IMR-90 (cell line): Measurements from ENCODE around the gene RASGEF1C. TPM values are rescaled to one million over a fixed set of nuclear protein-coding genes. Genes with fewer than 3 reads are reported as not detected.

Experiments
- ATAC-seq: fragments of 200-7000 bp; cut with Tn5 transposase; 2 replicates; pipeline ENCODE4 v1.9.1; 2020; ENCODE audit warnings: low read depth, mild to moderate bottlenecking, moderate library complexity
- BruUV-seq: library from RNA; stranded (reverse); fragments of 400-500 nt; replicated peaks from 2 replicates; lab custom pipeline; 2021; lab: Mats Ljungman, UMichigan
- CTCF ChIA-PET: fragments of 300-600 bp; formaldehyde crosslinking; extraction: SDS; loops from one replicate; lab custom pipeline; 2021; ENCODE audit warnings: antibody characterized with exemption; lab: Yijun Ruan, JAX
- POLR2A ChIA-PET: fragments of 300-600 bp; sonication (Branson Sonifier 250); formaldehyde crosslinking; loops from one replicate; lab custom pipeline; 2022; ENCODE audit warnings: antibody characterized with exemption; ENCODE audit not compliant: unreplicated experiment; lab: Charles Lee
- DNase-seq: peaks from one replicate; pipeline ENCODE4 v3.0.0; 2013
- H2AFZ ChIP-seq: replicated peaks from 2 replicates; pipeline ENCODE3; 2013; ENCODE audit warnings: low read length, mild to moderate bottlenecking; ENCODE audit not compliant: poor library complexity
- H2AK5ac ChIP-seq: 2 replicates; pipeline ENCODE4 v1.6.1; 2013; ENCODE audit warnings: low read depth, low read length, inconsistent platforms
- H2AK9ac ChIP-seq: replicated peaks from 2 replicates; pipeline ENCODE3; 2013; ENCODE audit warnings: mild to moderate bottlenecking, low read depth, low read length, moderate library complexity; ENCODE audit not compliant: poor library complexity
- H2BK120ac ChIP-seq: 2 replicates; pipeline ENCODE4 v1.6.1; 2013; ENCODE audit warnings: low read depth, low read length, inconsistent platforms
- H2BK15ac ChIP-seq: 3 replicates; pipeline ENCODE4 v1.6.1; 2013; ENCODE audit warnings: low read depth, low read length, inconsistent platforms
- H2BK20ac ChIP-seq: 2 replicates; pipeline ENCODE4 v1.6.1; 2013; ENCODE audit warnings: low read depth, mild to moderate bottlenecking, inconsistent platforms, low read length, moderate library complexity
- H2BK5ac ChIP-seq: 2 replicates; pipeline ENCODE4 v1.6.1; 2013; ENCODE audit warnings: mild to moderate bottlenecking, low read depth, low read length, inconsistent platforms; ENCODE audit not compliant: poor library complexity, severe bottlenecking
- H3K14ac ChIP-seq: replicated peaks from 2 replicates; pipeline ENCODE4 v1.6.1; 2013; ENCODE audit warnings: low read depth, low read length, inconsistent platforms
- H3K18ac ChIP-seq: 2 replicates; pipeline ENCODE4 v1.6.1; 2013; ENCODE audit warnings: low read depth, low read length, control low read depth
- H3K23ac ChIP-seq: 2 replicates; pipeline ENCODE4 v1.6.1; 2013; ENCODE audit warnings: low read depth, low read length, inconsistent platforms
- H3K27ac ChIP-seq: 2 replicates; pipeline ENCODE4 v1.5.1; 2013; ENCODE audit warnings: mild to moderate bottlenecking, control low read depth, low read length; ENCODE audit not compliant: insufficient read depth
- H3K27me3 ChIP-seq: 2 replicates; pipeline ENCODE4 v1.6.1; 2013; ENCODE audit warnings: low read length; ENCODE audit not compliant: control insufficient read depth, insufficient read depth
- H3K36me3 ChIP-seq: 2 replicates; pipeline ENCODE4 v1.6.1; 2013; ENCODE audit warnings: low read length, mixed read lengths; ENCODE audit not compliant: control insufficient read depth, insufficient read depth
- H3K4ac ChIP-seq: 2 replicates; pipeline ENCODE4 v1.6.1; 2013; ENCODE audit warnings: low read depth, low read length, inconsistent platforms
- H3K4me1 ChIP-seq: 2 replicates; pipeline ENCODE4 v1.6.1; 2013; ENCODE audit warnings: low read length, mixed read lengths; ENCODE audit not compliant: control insufficient read depth, insufficient read depth
- H3K4me2 ChIP-seq: 2 replicates; pipeline ENCODE4 v1.6.1; 2013; ENCODE audit warnings: low read depth, mild to moderate bottlenecking, control low read depth, low read length, moderate library complexity
- H3K4me3 ChIP-seq: 2 replicates; pipeline ENCODE4 v1.5.1; 2013; ENCODE audit warnings: low read depth, mild to moderate bottlenecking, control low read depth, low read length, moderate library complexity; ENCODE audit not compliant: insufficient read depth
- H3K56ac ChIP-seq: 2 replicates; pipeline ENCODE4 v1.6.1; 2013; ENCODE audit warnings: low read length, inconsistent platforms; ENCODE audit not compliant: insufficient read depth; ENCODE audit errors: extremely low read depth
- H3K79me1 ChIP-seq, 2 experiments: 2 replicates each; pipeline ENCODE4 v1.6.1; 2013; ENCODE audit warnings: low read length in 2 of 2, inconsistent platforms in 1 of 2, low read depth in 1 of 2
- H3K9ac ChIP-seq: 2 replicates; pipeline ENCODE4 v1.6.1; 2013; ENCODE audit warnings: low read depth, low read length, control low read depth
- H3K9me1 ChIP-seq: 2 replicates; pipeline ENCODE4 v1.6.1; 2013; ENCODE audit warnings: low read length, inconsistent platforms; ENCODE audit not compliant: insufficient read depth
- H3K9me3 ChIP-seq: 2 replicates; pipeline ENCODE4 v1.6.1; 2013; ENCODE audit warnings: low read length; ENCODE audit not compliant: control insufficient read depth, insufficient read depth
- H4K20me1 ChIP-seq: 2 replicates; pipeline ENCODE4 v1.6.1; 2013; ENCODE audit warnings: low read length, inconsistent platforms; ENCODE audit not compliant: insufficient read depth
- H4K5ac ChIP-seq: 2 replicates; pipeline ENCODE4 v1.6.1; 2013; ENCODE audit warnings: mild to moderate bottlenecking, low read depth, low read length, control low read depth
- H4K8ac ChIP-seq, 2 experiments: 2 replicates each; pipeline ENCODE4 v1.6.1; 2013; ENCODE audit warnings: low read depth in 2 of 2, low read length in 2 of 2, control low read depth in 1 of 2, inconsistent platforms in 1 of 2
- H4K91ac ChIP-seq: 2 replicates; pipeline ENCODE4 v1.6.1; 2013; ENCODE audit warnings: low read depth, low read length, inconsistent platforms; ENCODE audit not compliant: insufficient read depth
- BHLHE40 ChIP-seq: fragments of 150-350 bp; IDR thresholded peaks from 2 replicates; pipeline ENCODE4 v1.6.1; 2016; ENCODE audit warnings: mild to moderate bottlenecking, low read depth, low read length
- CEBPB ChIP-seq: IDR thresholded peaks from 2 replicates; pipeline ENCODE4 v1.6.1; 2012; ENCODE audit warnings: low read depth, low read length, improper control_type of control experiment
- CHD1 ChIP-seq: IDR thresholded peaks from 2 replicates; pipeline ENCODE4 v1.6.1; 2012; ENCODE audit warnings: low read depth, low read length, improper control_type of control experiment
- FOS ChIP-seq: fragments of 150-350 bp; IDR thresholded peaks from 2 replicates; pipeline ENCODE4 v1.6.1; 2016; ENCODE audit warnings: low read depth, low read length
- POLR2A ChIP-seq: IDR thresholded peaks from 2 replicates; pipeline ENCODE4 v1.6.1; 2012; ENCODE audit warnings: mild to moderate bottlenecking, low read depth, low read length
- RAD21 ChIP-seq: IDR thresholded peaks from 2 replicates; pipeline ENCODE4 v1.6.1; 2012; ENCODE audit warnings: low read length, improper control_type of control experiment
- RFX5 ChIP-seq: IDR thresholded peaks from 2 replicates; pipeline ENCODE4 v1.8.0; 2012; ENCODE audit warnings: low read depth, mild to moderate bottlenecking, low read length, moderate library complexity
- SMC3 ChIP-seq: fragments of 150-350 bp; IDR thresholded peaks from 2 replicates; pipeline ENCODE4 v1.6.1; 2016; ENCODE audit warnings: low read depth, mild to moderate bottlenecking, antibody characterized with exemption, low read length, moderate library complexity
- WGBS, 2 experiments: methylation state at CpG; one replicate each; pipeline versions ENCODE4 v1.1.5 to v1.1.7; 2013; ENCODE audit warnings: missing lambda C conversion rate in 2 of 2; ENCODE audit not compliant: insufficient read length in 1 of 2; ENCODE audit errors: extremely low coverage in 2 of 2; 5-methylcytosine and 5-hydroxymethylcytosine counted together
- dilution Hi-C: fragments of 300-500 bp; cut with HindIII; formaldehyde crosslinking; loops from one replicate; pipeline ENCODE4 v1.14.3; 2018; ENCODE audit warnings: low sequenced_read_pairs; ENCODE audit not compliant: unreplicated experiment
- in situ Hi-C: fragments of 300-500 bp; cut with MboI; formaldehyde crosslinking; loops from 3 replicates; pipeline ENCODE4 v1.14.3; 2019; ENCODE audit warnings: low sequenced_read_pairs, inconsistent platforms, mixed read lengths
- intact Hi-C: fragments of 100-400 bp; cut with micrococcal nuclease; formaldehyde crosslinking; loops from 2 replicates; pipeline ENCODE4 v1.10.0; 2022
- polyA plus RNA-seq, 3 experiments: library from polyadenylated mRNA; depleted of rRNA; stranded (reverse); fragments of >200 nt; gene quantifications; 2 replicates each; pipeline ENCODE4 v1.2.3, GENCODE V29; 2012; ENCODE audit warnings: low replicate concordance in 1 of 3
- total RNA-seq: library from RNA; depleted of rRNA; stranded (reverse); fragments of >200 nt; gene quantifications from 2 replicates; pipeline ENCODE4 v1.2.3, GENCODE V29; 2012

RASGEF1C gene
- total and polyA plus RNA-seq, 2 of the 4 experiments (the other 2 are of a cell fraction), result not detected

DNA sequence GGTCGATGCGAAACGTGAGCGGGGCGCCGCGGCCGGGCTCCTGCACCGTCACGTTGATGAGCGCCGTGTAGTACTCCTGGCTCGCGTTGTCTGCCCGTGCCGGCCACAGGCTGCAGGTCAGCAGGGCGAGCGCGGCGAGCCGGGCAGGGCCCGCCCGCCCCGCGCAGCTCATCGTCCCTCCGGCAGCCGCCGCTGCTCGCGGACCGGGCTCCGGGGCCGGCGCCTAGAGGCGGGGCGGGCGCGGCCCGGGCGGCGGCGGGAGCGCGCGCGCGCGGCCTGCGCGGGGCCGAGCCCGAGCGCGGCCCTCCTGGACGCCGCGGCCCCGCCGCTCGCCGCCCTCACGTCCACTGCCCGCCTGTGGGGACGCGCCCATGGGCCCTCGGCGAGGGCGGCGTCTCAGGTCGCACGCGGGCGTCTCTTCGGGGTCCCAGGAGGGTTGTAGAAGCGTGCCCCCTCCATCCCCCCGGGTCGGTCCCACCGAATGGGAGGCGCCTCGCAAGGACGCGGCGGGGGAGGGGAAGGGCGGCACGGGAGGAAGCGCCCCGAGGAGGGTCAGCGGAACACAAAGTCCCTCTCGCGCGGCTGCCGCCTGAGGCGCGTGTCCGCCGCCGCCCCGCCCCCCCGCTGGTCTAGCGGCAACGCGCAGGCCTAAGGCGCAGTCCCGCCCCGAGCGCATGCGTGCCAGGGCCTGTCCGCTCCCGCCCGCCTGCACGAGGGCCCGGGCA, 137.3 kb downstream of the RASGEF1C start, which contains the start of gene RNF130 (continued):
- TF ChIP-seq POLR2A, result peak; percentile 70
- TF ChIP-seq SMC3, result no peak
- TF ChIP-seq CHD1, result no peak

GRCh38 chr5:180070756-180071530, 138.1 kb downstream of the RASGEF1C start:
- ChIA-PET POLR2A (no interaction called here), CTCF (no interaction called here)
- intact Hi-C loops, result loop anchor here (5.0 kb wide), 1 partner anchor 164 kb away; the partner anchor contains the start of gene TBC1D9B
- peak overlapping the region; percentile 33; the same call in 1 of the 2 replicates for H3K4ac ChIP-seq
- in situ Hi-C loops, result no loop called here
- peak overlapping the region; percentile 93 for H3K4me3 ChIP-seq
- peak overlapping the region; percentile 1 for H2BK5ac ChIP-seq
- H3K27ac ChIP-seq, result peak overlapping the region; percentile 61
- no TSS peak for BruUV-seq
- H3K18ac ChIP-seq, result no peak overlapping the region
- H3K9me3 ChIP-seq, result peaks cover 3% of the 10 kb centered on the region; the same call in 1 of the 2 replicates
- H3K4me1 ChIP-seq, result peaks cover 8% of the 10 kb centered on the region
- H3K79me1 ChIP-seq, result peaks cover 21 to 33% of the 10 kb centered on the region in 2 experiments
- ATAC-seq (peak; percentile 44), DNase-seq (peak; percentile 55)
- H3K9me1 ChIP-seq, result peaks cover 8% of the 10 kb centered on the region; the same call in 1 of the 2 replicates
- peak overlapping the region; percentile 42; the same call in 1 of the 2 replicates for H3K56ac ChIP-seq
- H3K27me3 ChIP-seq, result no peaks in the 10 kb centered on the region
- dilution Hi-C loops, result no loop called here
- H2BK20ac ChIP-seq, result no peak overlapping the region
- peak overlapping the region; percentile 31 to 53; a peak in 2 of 4 replicates for H4K8ac ChIP-seq
- TF ChIP-seq RAD21 (no peak), RFX5 (no peak), FOS (no peak), BHLHE40 (no peak), CEBPB (peak; percentile 45), CHD1 (no peak)
- H2BK15ac ChIP-seq, result no peak overlapping the region
- H2AK9ac ChIP-seq, result peak overlapping the region; percentile 1
- 0 out of 2 replicates have a peak overlapping the region, but pooled peaks have one; percentile 0 for H3K14ac ChIP-seq
- H3K4me2 ChIP-seq, result peak overlapping the region; percentile 77
- peak overlapping the region; percentile 91 for H2AFZ ChIP-seq
- H3K36me3 ChIP-seq, result no peaks in the 10 kb centered on the region
- peaks cover 11% of the 10 kb centered on the region; the same call in 1 of the 2 replicates for H4K20me1 ChIP-seq
- no peak overlapping the region; the same call in none of the 2 replicates for H3K23ac ChIP-seq
- H3K9ac ChIP-seq, result peak overlapping the region; percentile 75
- no peak overlapping the region; the same call in 1 of the 2 replicates for H4K91ac ChIP-seq
- H2BK120ac ChIP-seq, result no peak overlapping the region
- WGBS, 2 experiments, result 3% methylated on average over 20 of the region's 48 CpGs; no CpG with 5 or more reads in 1 of the 2 experiments
- 0 out of 2 replicates have a peak overlapping the region, but pooled peaks have one; percentile 11 for H4K5ac ChIP-seq
- no peak overlapping the region for H2AK5ac ChIP-seq
